Osteoblast (primary cell): ENCODE results near the gene PAH. TPM values are rescaled to one million over a fixed set of nuclear protein-coding genes. Genes with fewer than 3 reads are reported as not detected.

Source experiments
- DNase-seq: peaks from one replicate; pipeline ENCODE4 v3.0.0; 2011; ENCODE audit warnings: low spot score, mixed read lengths; ENCODE audit not compliant: insufficient read length; ENCODE audit errors: missing footprints
- H2AFZ ChIP-seq: 2 replicates; pipeline ENCODE4 v1.6.0; 2011; ENCODE audit warnings: mild to moderate bottlenecking, low read length
- H3K27ac ChIP-seq: 2 replicates; pipeline ENCODE4 v1.5.1; 2011; ENCODE audit warnings: mild to moderate bottlenecking, low read depth, low read length, moderate library complexity
- H3K27me3 ChIP-seq: 2 replicates; pipeline ENCODE4 v1.6.0; 2012; ENCODE audit warnings: mild to moderate bottlenecking, control low read depth, inconsistent platforms, low read length, moderate library complexity; ENCODE audit not compliant: insufficient read depth
- H3K36me3 ChIP-seq: 2 replicates; pipeline ENCODE4 v1.5.1; 2011; ENCODE audit warnings: mild to moderate bottlenecking, low read length, control low read depth, moderate library complexity; ENCODE audit not compliant: insufficient read depth
- H3K4me1 ChIP-seq: 2 replicates; pipeline ENCODE4 v1.5.1; 2011; ENCODE audit warnings: mild to moderate bottlenecking, low read length, control low read depth, moderate library complexity; ENCODE audit not compliant: insufficient read depth
- H3K4me2 ChIP-seq: 2 replicates; pipeline ENCODE4 v1.6.0; 2011; ENCODE audit warnings: mild to moderate bottlenecking, low read length; ENCODE audit not compliant: insufficient read depth
- H3K4me3 ChIP-seq: fragments of 200-600 bp; sonication (generic); 3 replicates; pipeline ENCODE4 v1.5.1; 2012; ENCODE audit warnings: mild to moderate bottlenecking, low read length, inconsistent platforms; ENCODE audit not compliant: insufficient read depth
- H3K79me2 ChIP-seq: 2 replicates; pipeline ENCODE4 v1.6.0; 2012; ENCODE audit warnings: mild to moderate bottlenecking, low read length, control low read depth, inconsistent platforms; ENCODE audit not compliant: insufficient read depth
- H3K9me3 ChIP-seq: 2 replicates; pipeline ENCODE4 v1.5.1; 2011; ENCODE audit warnings: low read depth, low read length, control low read depth
- H4K20me1 ChIP-seq: 2 replicates; pipeline ENCODE4 v1.6.0; 2012; ENCODE audit warnings: mild to moderate bottlenecking, low read length, control low read depth; ENCODE audit not compliant: insufficient read depth
- CTCF ChIP-seq: IDR thresholded peaks from 2 replicates; pipeline ENCODE4 v1.5.1; 2011; ENCODE audit warnings: mild to moderate bottlenecking, low read depth, low read length, moderate library complexity; ENCODE audit errors: extremely low read depth
- total RNA-seq: library from RNA; depleted of rRNA; stranded (reverse); fragments of >200 nt; gene quantifications from 2 replicates; pipeline ENCODE4 v1.2.3, GENCODE V29; 2012

PAH gene
- total RNA-seq, 1 donor: not detected

GRCh38 chr12:102955926-102956737, 39.1 kb upstream of the PAH start:
- peak; percentile 79 for DNase-seq
- Histone ChIP-seq H4K20me1 (no peaks in the 10 kb centered on the region), H3K27me3 (peaks cover 47% of the 10 kb centered on the region), H2AFZ (no peak overlapping the region), H3K27ac (no peak overlapping the region), H3K4me3 (no peak overlapping the region), H3K4me1 (no peaks in the 10 kb centered on the region), H3K36me3 (no peaks in the 10 kb centered on the region), H3K4me2 (no peak overlapping the region), H3K79me2 (no peaks in the 10 kb centered on the region), H3K9me3 (no peaks in the 10 kb centered on the region)
- TF ChIP-seq CTCF: no peak

- Histone ChIP-seq H4K20me1 (no peaks in the 10 kb centered on the region), H3K4me3 (no peak overlapping the region), H3K27ac (no peak overlapping the region), H3K36me3 (no peaks in the 10 kb centered on the region), H3K4me1 (no peaks in the 10 kb centered on the region), H3K27me3 (peaks cover 35% of the 10 kb centered on the region), H3K4me2 (no peak overlapping the region), H2AFZ (no peak overlapping the region), H3K79me2 (no peaks in the 10 kb centered on the region), H3K9me3 (no peaks in the 10 kb centered on the region)
- DNase-seq: no peak
- no peak for TF ChIP-seq CTCF
Observed at GRCh38 chr12:102954134-102954533, 37.1 kb upstream of the PAH start.

GRCh38 chr12:102953221-102953620, 36.2 kb upstream of the PAH start:
- H3K79me2 ChIP-seq: no peaks in the 10 kb centered on the region
- H3K4me2 ChIP-seq: no peak overlapping the region
- no peaks in the 10 kb centered on the region for H3K36me3 ChIP-seq
- H3K4me1 ChIP-seq: no peaks in the 10 kb centered on the region
- H4K20me1 ChIP-seq: no peaks in the 10 kb centered on the region
- no peak for DNase-seq
- H3K27ac ChIP-seq: no peak overlapping the region
- no peak overlapping the region for H2AFZ ChIP-seq
- no peak overlapping the region for H3K4me3 ChIP-seq
- H3K27me3 ChIP-seq: peaks cover 27% of the 10 kb centered on the region
- no peak for TF ChIP-seq CTCF
- H3K9me3 ChIP-seq: no peaks in the 10 kb centered on the region

- no peak for TF ChIP-seq CTCF
- H3K27me3 ChIP-seq: peaks cover 25% of the 10 kb centered on the region
- no peak for DNase-seq
Observed at GRCh38 chr12:102951841-102952240, 34.8 kb upstream of the PAH start.

More at GRCh38 chr12:102951841-102952240, 34.8 kb upstream of the PAH start:
- no peaks in the 10 kb centered on the region for H3K79me2 ChIP-seq
- no peaks in the 10 kb centered on the region for H3K9me3 ChIP-seq
- H3K4me2 ChIP-seq: no peak overlapping the region
- H3K27ac ChIP-seq: no peak overlapping the region
- H3K4me3 ChIP-seq: no peak overlapping the region
- no peaks in the 10 kb centered on the region for H3K36me3 ChIP-seq
- no peaks in the 10 kb centered on the region for H4K20me1 ChIP-seq
- H2AFZ ChIP-seq: no peak overlapping the region
- H3K4me1 ChIP-seq: no peaks in the 10 kb centered on the region
